ENCODE measurements around the gene AKR1C4. TPM values are rescaled to one million over a fixed set of nuclear protein-coding genes. Genes with fewer than 3 reads are reported as not detected.

AKR1C4 gene
- total RNA-seq, result not detected in 2 replicates

DNA sequence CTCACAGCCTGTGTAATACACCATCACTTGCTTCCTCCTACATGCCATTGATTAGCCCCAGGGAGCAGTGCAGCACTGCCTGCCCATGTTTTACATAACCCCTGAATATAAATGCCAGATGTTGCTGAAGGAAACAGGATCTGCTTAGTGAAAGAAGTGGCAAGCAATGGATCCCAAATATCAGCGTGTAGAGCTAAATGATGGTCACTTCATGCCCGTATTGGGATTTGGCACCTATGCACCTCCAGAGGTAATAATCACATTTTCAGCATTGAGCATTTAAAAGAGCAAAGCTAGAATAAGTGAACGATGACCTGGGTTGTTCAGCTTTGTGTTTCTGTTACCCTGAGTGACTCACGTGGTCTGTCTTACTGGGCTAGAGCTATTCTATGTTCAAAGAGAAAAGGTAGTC, at the start of gene AKR1C4:
AKR1C4 (plus strand) TSS at position 136 of the 412 bp plus-strand sequence; CDS start at position 167, 31 bp downstream.

DNA sequence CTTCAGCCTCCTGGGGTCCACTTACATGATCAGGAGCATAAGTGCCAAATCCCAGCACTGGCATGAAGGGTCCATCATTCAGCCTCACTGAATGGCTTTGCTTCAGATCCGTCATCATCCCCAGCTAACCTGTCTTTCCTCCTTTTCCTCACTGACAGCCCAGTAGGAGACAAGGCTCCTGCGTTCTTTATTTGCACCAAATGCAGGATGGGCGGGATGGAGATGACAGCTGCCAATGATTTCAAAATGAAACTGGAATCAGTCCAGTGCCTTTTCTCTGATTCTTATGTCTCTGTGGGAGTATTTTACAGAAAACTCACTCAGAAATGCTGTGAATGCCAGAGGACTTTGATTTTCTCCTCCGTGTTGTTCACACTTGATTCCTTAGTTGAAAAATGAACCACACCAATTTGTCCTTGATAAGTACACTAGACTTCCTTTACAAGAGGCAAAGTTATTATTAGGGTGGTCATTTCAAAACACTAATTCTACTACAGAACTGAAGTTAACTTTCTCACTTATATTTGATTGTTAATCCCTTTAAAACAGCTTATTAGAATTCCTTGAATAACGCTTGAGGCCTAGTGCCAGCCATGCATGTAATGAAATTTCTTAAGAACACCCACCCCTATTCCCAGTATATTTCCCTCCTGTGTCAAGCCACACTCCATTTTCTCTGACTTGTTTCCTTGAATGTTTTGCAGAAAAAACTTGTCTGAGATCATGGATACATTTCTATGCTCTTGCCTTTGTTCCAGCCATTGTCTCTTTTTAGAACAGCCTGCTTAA, 11.5 kb upstream of the AKR1C4 start, which contains the start of gene AKR1C8:
AKR1C8 (minus strand) TSS at position 164 of the 789 bp plus-strand sequence; CDS start at position 118, 46 bp downstream.

Other genes starting within 250 kb of the AKR1C4 start
- gene AKR1C1, start 233.4 kb upstream of the AKR1C4 start, total RNA-seq, result 79.3 and 99.2 TPM in 2 replicates
- 8.2 and 14.9 TPM in 2 replicates for gene AKR1C2, start 193.0 kb upstream of the AKR1C4 start, total RNA-seq
- 42.8 and 74.1 TPM in 2 replicates for gene AKR1C3, start 102.4 kb upstream of the AKR1C4 start, total RNA-seq
- not detected in 2 replicates for gene AKR1C8, start 11.7 kb upstream of the AKR1C4 start, total RNA-seq
- gene UCN3, start 168.1 kb downstream of the AKR1C4 start, total RNA-seq, result not detected in 2 replicates
- not detected in 2 replicates for gene TUBAL3, start 208.0 kb downstream of the AKR1C4 start, total RNA-seq
- gene NET1, start 215.7 kb downstream of the AKR1C4 start, total RNA-seq, result 21.6 and 21.9 TPM in 2 replicates

Data from smooth muscle cell of the pulmonary artery (primary cell).